Colonic mucosa (tissue), 4 donors: Measurements from ENCODE around the gene URB2. TPM values are rescaled to one million over a fixed set of nuclear protein-coding genes. Genes with fewer than 3 reads are reported as not detected.

Experiments used
- DNase-seq: peaks from one replicate; pipeline ENCODE4 v3.0.0-alpha.2; 2020
- H3K27ac ChIP-seq: fragments of 200-600 bp; one replicate; pipeline ENCODE4 v1.8.0; 2021
- H3K27me3 ChIP-seq: fragments of 200-600 bp; one replicate; pipeline ENCODE4 v1.8.0; 2021
- H3K36me3 ChIP-seq: fragments of 200-600 bp; one replicate; pipeline ENCODE4 v1.8.0; 2021
- H3K4me1 ChIP-seq: fragments of 200-600 bp; one replicate; pipeline ENCODE4 v1.8.0; 2021; ENCODE audit warnings: mild to moderate bottlenecking
- H3K4me3 ChIP-seq: fragments of 200-600 bp; one replicate; pipeline ENCODE4 v1.8.0; 2021
- H3K9ac ChIP-seq, 2 donors: one replicate each; pipeline ENCODE4 v1.7.0; 2013; ENCODE audit warnings: control low read depth in 2 of 2, low read depth in 2 of 2, low read length in 2 of 2
- H3K9me3 ChIP-seq: fragments of 200-600 bp; one replicate; pipeline ENCODE4 v1.8.0; 2021
- intact Hi-C: fragments of 100-400 bp; cut with DNase I; formaldehyde crosslinking; loops from one replicate; pipeline ENCODE4 v1.14.1; 2022
- total RNA-seq, 2 donors: library from RNA; stranded (reverse); fragmentation: NEBNext Ultra II Directional in 1 of 2; extraction: Animal tissue kit (Norgen Biotek cat#: 25700) in 1 of 2; gene quantifications; one replicate each; pipeline ENCODE4 v1.2.1, GENCODE V29; 2021
- TF ChIP-seq, protein P1 (sequence below): fragments of 200-600 bp; IDR thresholded peaks from one replicate; pipeline ENCODE4 v1.8.0; 2022; ENCODE audit warnings: antibody characterized with exemption, mild to moderate bottlenecking
- donor health status: healthy.
- donor health status: DM: no; HTN: no; CAD: no.
- donor health status: DM: no; HTN: no; CAD: no.

Gene URB2
- total RNA-seq, 2 donors from 2014 or later, result 5.7 to 10.0 TPM

DNA sequence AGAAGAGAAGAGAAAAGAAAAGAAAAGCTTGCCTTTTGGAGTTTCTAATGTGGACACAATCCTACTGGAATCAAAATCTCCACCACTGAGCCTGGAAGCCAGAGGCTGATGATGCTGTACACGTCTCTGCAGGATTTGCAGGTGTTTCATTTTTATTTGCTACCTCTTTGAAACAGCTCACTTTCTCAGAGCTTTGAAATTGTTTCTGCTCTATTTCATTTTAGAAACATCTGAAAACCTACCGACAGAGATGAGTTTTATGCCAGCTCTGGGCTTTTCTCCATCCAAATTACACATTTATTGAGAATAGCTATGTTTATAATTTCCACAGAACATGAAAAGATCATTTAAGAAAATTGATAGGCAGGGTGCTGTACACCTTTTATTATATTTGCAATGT, 46.2 kb downstream of the URB2 start:
- no peak for DNase-seq
- no peaks in the 10 kb centered on the region for H3K36me3 ChIP-seq
- no peaks in the 10 kb centered on the region for H3K27me3 ChIP-seq
- no peaks in the 10 kb centered on the region for H3K4me1 ChIP-seq
- no peak overlapping the region for H3K9ac ChIP-seq
- H3K9me3 ChIP-seq, result no peaks in the 10 kb centered on the region
- H3K4me3 ChIP-seq, result no peak overlapping the region
- intact Hi-C loops, result no loop called here
- TF ChIP-seq, protein P1, sequence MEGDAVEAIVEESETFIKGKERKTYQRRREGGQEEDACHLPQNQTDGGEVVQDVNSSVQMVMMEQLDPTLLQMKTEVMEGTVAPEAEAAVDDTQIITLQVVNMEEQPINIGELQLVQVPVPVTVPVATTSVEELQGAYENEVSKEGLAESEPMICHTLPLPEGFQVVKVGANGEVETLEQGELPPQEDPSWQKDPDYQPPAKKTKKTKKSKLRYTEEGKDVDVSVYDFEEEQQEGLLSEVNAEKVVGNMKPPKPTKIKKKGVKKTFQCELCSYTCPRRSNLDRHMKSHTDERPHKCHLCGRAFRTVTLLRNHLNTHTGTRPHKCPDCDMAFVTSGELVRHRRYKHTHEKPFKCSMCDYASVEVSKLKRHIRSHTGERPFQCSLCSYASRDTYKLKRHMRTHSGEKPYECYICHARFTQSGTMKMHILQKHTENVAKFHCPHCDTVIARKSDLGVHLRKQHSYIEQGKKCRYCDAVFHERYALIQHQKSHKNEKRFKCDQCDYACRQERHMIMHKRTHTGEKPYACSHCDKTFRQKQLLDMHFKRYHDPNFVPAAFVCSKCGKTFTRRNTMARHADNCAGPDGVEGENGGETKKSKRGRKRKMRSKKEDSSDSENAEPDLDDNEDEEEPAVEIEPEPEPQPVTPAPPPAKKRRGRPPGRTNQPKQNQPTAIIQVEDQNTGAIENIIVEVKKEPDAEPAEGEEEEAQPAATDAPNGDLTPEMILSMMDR, result no peak
- no peak overlapping the region for H3K27ac ChIP-seq

DNA sequence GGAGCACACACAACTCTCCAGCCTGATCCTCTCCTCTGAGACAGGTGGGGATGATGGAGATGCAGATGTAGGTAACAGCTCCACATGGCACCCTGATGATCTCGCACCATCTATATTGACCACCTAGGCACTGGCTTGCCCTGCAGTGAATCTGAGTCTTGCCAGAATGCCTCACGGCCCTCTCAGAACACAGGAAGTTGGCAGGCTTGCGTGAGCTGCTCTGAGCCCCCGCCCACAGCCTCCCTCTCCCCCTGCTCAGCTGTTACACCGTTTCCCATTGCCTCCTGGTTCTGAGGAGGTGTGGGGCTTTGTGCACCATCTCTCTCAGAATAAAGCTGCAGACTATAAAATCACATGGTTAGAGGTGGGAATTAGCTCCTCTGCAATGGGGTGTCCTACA, 48.0 kb downstream of the URB2 start:
- no peaks in the 10 kb centered on the region for H3K9me3 ChIP-seq
- no peak overlapping the region for H3K27ac ChIP-seq
- no peaks in the 10 kb centered on the region for H3K27me3 ChIP-seq
- DNase-seq, result no peak
- H3K4me1 ChIP-seq, result no peaks in the 10 kb centered on the region
- intact Hi-C loops, result no loop called here
- TF ChIP-seq, protein P1, result no peak
- no peak overlapping the region for H3K4me3 ChIP-seq
- H3K36me3 ChIP-seq, result no peaks in the 10 kb centered on the region
- H3K9ac ChIP-seq, result no peak overlapping the region

DNA sequence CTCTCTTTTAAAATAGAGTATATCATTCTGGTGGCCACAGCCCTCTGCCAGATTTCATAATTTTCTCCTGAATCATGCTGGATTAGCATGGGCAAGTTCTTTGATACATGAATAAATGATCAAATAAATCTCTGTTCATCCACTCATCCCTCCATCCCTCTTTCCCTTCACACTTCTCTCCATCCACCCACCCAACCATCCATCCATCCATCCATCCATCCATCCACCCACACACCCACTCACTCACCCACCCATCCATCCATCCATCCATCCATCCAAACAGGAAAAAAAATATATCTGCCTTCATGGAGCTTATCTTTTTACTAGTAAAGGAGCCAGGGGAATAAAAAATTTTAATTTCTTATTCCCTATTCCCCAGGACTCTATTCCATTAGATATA, 49.3 kb downstream of the URB2 start:
- no peaks in the 10 kb centered on the region for H3K27me3 ChIP-seq
- no peak overlapping the region for H3K4me3 ChIP-seq
- intact Hi-C loops, result no loop called here
- H3K4me1 ChIP-seq, result no peaks in the 10 kb centered on the region
- H3K27ac ChIP-seq, result no peak overlapping the region
- DNase-seq, result no peak
- no peaks in the 10 kb centered on the region for H3K9me3 ChIP-seq
- no peak overlapping the region for H3K9ac ChIP-seq
- no peaks in the 10 kb centered on the region for H3K36me3 ChIP-seq
- TF ChIP-seq, protein P1, result no peak

DNA sequence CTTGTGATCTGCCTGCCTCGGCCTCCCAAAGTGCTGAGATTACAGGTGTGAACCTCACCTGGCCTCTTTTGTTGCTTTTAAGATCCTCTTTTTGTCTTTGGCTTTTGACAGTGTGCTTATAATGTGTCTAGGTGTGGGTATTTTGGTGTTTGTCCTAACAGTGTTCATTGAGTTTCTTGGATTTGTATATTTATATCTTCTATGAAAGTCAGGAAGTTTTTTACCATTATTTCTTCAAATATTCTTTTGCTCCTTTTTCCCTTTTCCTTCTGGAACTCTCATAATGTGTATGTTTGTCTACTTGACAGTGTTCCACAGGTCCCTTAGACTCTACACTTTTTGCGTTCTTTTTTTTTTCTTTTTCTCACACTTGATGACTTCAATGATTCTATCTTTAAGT, 59.1 kb downstream of the URB2 start:
- H3K27me3 ChIP-seq, result no peaks in the 10 kb centered on the region
- H3K4me1 ChIP-seq, result no peaks in the 10 kb centered on the region
- intact Hi-C loops, result no loop called here
- TF ChIP-seq, protein P1, result no peak
- no peak overlapping the region for H3K9ac ChIP-seq
- no peak overlapping the region for H3K27ac ChIP-seq
- no peaks in the 10 kb centered on the region for H3K36me3 ChIP-seq
- DNase-seq, result no peak
- H3K4me3 ChIP-seq, result no peak overlapping the region
- H3K9me3 ChIP-seq, result no peaks in the 10 kb centered on the region

DNA sequence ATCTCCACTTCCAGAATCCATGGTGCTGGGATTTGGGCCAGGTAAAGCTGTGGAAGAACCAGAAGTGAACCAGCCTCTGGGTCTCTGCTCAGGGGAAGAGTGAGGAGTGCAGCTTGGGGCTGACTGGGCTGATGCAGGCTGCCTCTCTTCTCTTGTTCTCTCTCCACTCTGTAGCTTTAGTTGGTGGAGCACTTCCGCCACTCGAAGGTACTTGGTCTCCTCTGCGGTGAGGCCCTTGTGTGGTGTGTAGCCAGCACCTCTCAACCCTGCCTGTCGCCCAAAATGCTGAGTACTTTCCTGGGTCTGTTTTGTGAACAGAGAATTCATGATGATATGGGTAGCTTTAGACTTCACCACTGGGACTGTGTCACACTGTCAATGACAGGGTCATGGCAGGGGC, 63.2 kb downstream of the URB2 start:
- Histone ChIP-seq H3K36me3 (no peaks in the 10 kb centered on the region), H3K9ac (no peak overlapping the region), H3K4me1 (no peaks in the 10 kb centered on the region), H3K27me3 (no peaks in the 10 kb centered on the region), H3K27ac (no peak overlapping the region), H3K9me3 (no peaks in the 10 kb centered on the region), H3K4me3 (no peak overlapping the region)
- no peak for DNase-seq
- intact Hi-C loops, result no loop called here
- TF ChIP-seq, protein P1, result no peak

DNA sequence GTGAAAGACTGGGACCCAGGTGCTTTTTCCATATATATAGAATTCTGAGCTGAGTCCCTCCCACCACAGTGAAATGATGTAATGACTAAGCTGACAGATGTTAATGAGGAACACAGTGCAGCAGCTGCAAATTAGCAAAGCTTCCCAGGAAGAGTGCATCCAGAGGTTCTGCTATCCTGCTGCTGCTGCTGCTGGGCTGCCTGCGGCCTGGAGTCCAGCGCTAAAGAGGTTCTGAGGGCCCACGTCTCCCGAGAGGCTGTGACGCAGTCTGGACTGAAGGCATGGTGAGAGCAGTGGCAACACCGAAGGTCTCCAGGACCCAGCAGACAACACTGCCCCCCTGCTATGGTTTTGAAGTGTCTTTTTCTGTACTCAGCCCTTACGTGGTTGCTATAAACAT, 63.9 kb downstream of the URB2 start:
- Histone ChIP-seq H3K4me1 (no peaks in the 10 kb centered on the region), H3K27ac (no peak overlapping the region), H3K9me3 (no peaks in the 10 kb centered on the region), H3K36me3 (no peaks in the 10 kb centered on the region), H3K4me3 (no peak overlapping the region), H3K9ac (no peak overlapping the region), H3K27me3 (no peaks in the 10 kb centered on the region)
- TF ChIP-seq, protein P1, result no peak
- intact Hi-C loops, result no loop called here
- no peak for DNase-seq
